ENCODE results near the gene CCDC73.

- no peak for TF ChIP-seq CTCF (IDR thresholded peaks at IDR 0.05)
- no peak for TF ChIP-seq POLR2AphosphoS5 (IDR thresholded peaks at IDR 0.05)
Observed at GRCh38 chr11:32821517-32821916, 27.1 kb upstream of the CCDC73 start.

All from esophagus muscularis mucosa (tissue), 3 donors.